ENCODE data around the gene SPEM3. TPM values are rescaled to one million over a fixed set of nuclear protein-coding genes. Genes with fewer than 3 reads are reported as not detected.

Gene SPEM3
- total and polyA plus RNA-seq, 10 of the 15 experiments (the other 5 are each of a cell fraction or from before 2014, with no cell fraction given): not detected

- Histone ChIP-seq H2AFZ (ENCODE audit: control insufficient read depth, low read depth, low read length) (no peak overlapping the region), H3K27me3 (replicated peaks in 1 of 2; ENCODE audit: control insufficient read depth in 2 of 2, insufficient read depth in 2 of 2, low read length in 1 of 2) (no peaks in the 10 kb centered on the region; a peak in 1 of 4 replicates), H3K9ac (ENCODE audit: control insufficient read depth, insufficient read depth, low read length) (no peak overlapping the region), H3K4me3 (no peak overlapping the region), H3K4me2 (ENCODE audit: control insufficient read depth, insufficient read depth) (no peak overlapping the region), H3K9me3 (replicated peaks; ENCODE audit: control insufficient read depth, insufficient read depth, low read length) (no peaks in the 10 kb centered on the region), H3K79me2 (ENCODE audit: control insufficient read depth, insufficient read depth, low read length) (no peaks in the 10 kb centered on the region), H3K36me3 (ENCODE audit: control insufficient read depth in 2 of 2, insufficient read depth in 2 of 2, low read length in 1 of 2) (no peaks in the 10 kb centered on the region), H3K4me1 (ENCODE audit: control insufficient read depth, insufficient read depth, low read length) (no peaks in the 10 kb centered on the region), H4K20me1 (ENCODE audit: control insufficient read depth, insufficient read depth) (no peaks in the 10 kb centered on the region), H3K27ac (ENCODE audit: control insufficient read depth, insufficient read depth) (no peak overlapping the region)
- 62% methylated on average over 29 of the region's 29 CpGs for WGBS (ENCODE audit: insufficient coverage, insufficient replicate concordance, low lambda C conversion rate, missing lambda C conversion rate)
- RAD21 ChIA-PET (ENCODE audit: unreplicated experiment): no interaction called here
- SMC1A ChIA-PET (ENCODE audit: uncharacterized antibody, unreplicated experiment): no interaction called here
- no peak for ATAC-seq
- TF ChIP-seq MEF2A (IDR thresholded peaks at IDR 0.05; ENCODE audit: insufficient read depth, low read depth, low read length) (no peak), SP1 (IDR thresholded peaks at IDR 0.05; ENCODE audit: low read depth, low read length) (no peak), ESRRA (IDR thresholded peaks at IDR 0.05; ENCODE audit: low read length) (no peak), ZNF592 (IDR thresholded peaks at IDR 0.05) (no peak), SREBF2 (IDR thresholded peaks at IDR 0.05; ENCODE audit: low read length) (no peak), IRF3 (IDR thresholded peaks at IDR 0.05) (no peak), POU2F2 (IDR thresholded peaks at IDR 0.05; ENCODE audit: borderline replicate concordance, low read depth, low read length) (no peak), TAF1 (IDR thresholded peaks at IDR 0.05; ENCODE audit: borderline replicate concordance, low read depth, low read length) (no peak), ZZZ3 (IDR thresholded peaks at IDR 0.05; ENCODE audit: control insufficient read depth, insufficient read length, low read depth) (no peak), ZBTB33 (IDR thresholded peaks at IDR 0.05) (no peak), EZH2 (IDR thresholded peaks at IDR 0.05; ENCODE audit: borderline replicate concordance, control insufficient read depth, low read depth, low read length) (no peak)
- TF ChIP-seq, protein P1, sequence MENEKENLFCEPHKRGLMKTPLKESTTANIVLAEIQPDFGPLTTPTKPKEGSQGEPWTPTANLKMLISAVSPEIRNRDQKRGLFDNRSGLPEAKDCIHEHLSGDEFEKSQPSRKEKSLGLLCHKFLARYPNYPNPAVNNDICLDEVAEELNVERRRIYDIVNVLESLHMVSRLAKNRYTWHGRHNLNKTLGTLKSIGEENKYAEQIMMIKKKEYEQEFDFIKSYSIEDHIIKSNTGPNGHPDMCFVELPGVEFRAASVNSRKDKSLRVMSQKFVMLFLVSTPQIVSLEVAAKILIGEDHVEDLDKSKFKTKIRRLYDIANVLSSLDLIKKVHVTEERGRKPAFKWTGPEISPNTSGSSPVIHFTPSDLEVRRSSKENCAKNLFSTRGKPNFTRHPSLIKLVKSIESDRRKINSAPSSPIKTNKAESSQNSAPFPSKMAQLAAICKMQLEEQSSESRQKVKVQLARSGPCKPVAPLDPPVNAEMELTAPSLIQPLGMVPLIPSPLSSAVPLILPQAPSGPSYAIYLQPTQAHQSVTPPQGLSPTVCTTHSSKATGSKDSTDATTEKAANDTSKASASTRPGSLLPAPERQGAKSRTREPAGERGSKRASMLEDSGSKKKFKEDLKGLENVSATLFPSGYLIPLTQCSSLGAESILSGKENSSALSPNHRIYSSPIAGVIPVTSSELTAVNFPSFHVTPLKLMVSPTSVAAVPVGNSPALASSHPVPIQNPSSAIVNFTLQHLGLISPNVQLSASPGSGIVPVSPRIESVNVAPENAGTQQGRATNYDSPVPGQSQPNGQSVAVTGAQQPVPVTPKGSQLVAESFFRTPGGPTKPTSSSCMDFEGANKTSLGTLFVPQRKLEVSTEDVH (IDR thresholded peaks at IDR 0.05; ENCODE audit: low read depth, partially characterized antibody): no peak
- DNase-seq (ENCODE audit: low read depth, low spot score): no peak
- no TSS peak for BruUV-seq (replicated peaks)
- in situ Hi-C loops (cut with MboI) (no loop called here), intact Hi-C loops (cut with micrococcal nuclease; ENCODE audit: unreplicated experiment) (no loop called here)
- CTCF ChIA-PET: interaction anchor here (0.8 kb wide), 1 partner anchor 70 kb away, joined by 3 read pairs; no protein-coding TSS in a partner anchor
- POLR2A ChIA-PET: no interaction called here
- no peak for FAIRE-seq
Measured at GRCh38 chr17:7426896-7427489, 1.7 kb upstream of the SPEM3 start.

Measured in GM12878 (cell line).